CD14-positive monocyte (primary cell): ENCODE measurements around the gene NKPD1. TPM values are rescaled to one million over a fixed set of nuclear protein-coding genes. Genes with fewer than 3 reads are reported as not detected.

Experiments
- DNase-seq, 3 donors: peaks; one replicate each; pipeline ENCODE4 v3.0.0-alpha.2; 2011 to 2022
- H2AFZ ChIP-seq: 2 replicates; pipeline ENCODE4 v1.6.0; 2012; ENCODE audit warnings: mild to moderate bottlenecking, low read depth, low read length, inconsistent platforms; ENCODE audit not compliant: insufficient read depth, poor library complexity, severe bottlenecking
- H3K27ac ChIP-seq, 2 donors: 1 replicate in 1 of 2; 2 replicates in 1 of 2; pipeline ENCODE4 v1.5.1; 2012 to 2013; ENCODE audit warnings: low read length in 2 of 2, control low read depth in 1 of 2, inconsistent platforms in 1 of 2, low read depth in 1 of 2, mild to moderate bottlenecking in 1 of 2
- H3K27me3 ChIP-seq, 2 donors: one replicate each; pipeline versions ENCODE4 v1.6.0 to v1.6.1; 2011 to 2013; ENCODE audit warnings: low read length in 2 of 2; ENCODE audit not compliant: control insufficient read depth in 2 of 2, insufficient read depth in 2 of 2
- H3K36me3 ChIP-seq, 2 donors: replicated peaks in 1 of 2; 1 replicate in 1 of 2; 2 replicates in 1 of 2; pipeline versions ENCODE4 v1.5.1 to v1.6.1; 2012 to 2013; ENCODE audit warnings: low read length in 2 of 2, control low read depth in 1 of 2, inconsistent platforms in 1 of 2, mild to moderate bottlenecking in 1 of 2; ENCODE audit not compliant: insufficient read depth in 2 of 2, control insufficient read depth in 1 of 2
- H3K4me1 ChIP-seq, 2 donors: 1 replicate in 1 of 2; 2 replicates in 1 of 2; pipeline versions ENCODE4 v1.5.1 to v1.6.1; 2012 to 2013; ENCODE audit warnings: low read length in 2 of 2, control low read depth in 1 of 2, inconsistent platforms in 1 of 2, mild to moderate bottlenecking in 1 of 2, moderate library complexity in 1 of 2; ENCODE audit not compliant: insufficient read depth in 2 of 2, control insufficient read depth in 1 of 2
- H3K4me2 ChIP-seq: replicated peaks from 2 replicates; pipeline ENCODE3; 2012; ENCODE audit warnings: low read length, moderate library complexity, mild to moderate bottlenecking; ENCODE audit not compliant: poor library complexity, severe bottlenecking; ENCODE audit errors: extremely low read depth
- H3K4me3 ChIP-seq, 3 experiments: fragments of 200-600 bp in 1 of 3; sonication (generic) in 1 of 3; replicated peaks in 1 of 3; 1 replicate in 2 of 3; 2 replicates in 1 of 3; pipeline ENCODE4 v1.5.1; 2011 to 2013; ENCODE audit warnings: low read length in 3 of 3, mild to moderate bottlenecking in 3 of 3, control low read depth in 2 of 3, low read depth in 2 of 3, inconsistent platforms in 1 of 3, moderate library complexity in 1 of 3
- H3K79me2 ChIP-seq: 2 replicates; pipeline ENCODE4 v1.6.0; 2012; ENCODE audit warnings: mild to moderate bottlenecking, control low read depth, inconsistent platforms, low read length, moderate library complexity; ENCODE audit not compliant: insufficient read depth
- H3K9ac ChIP-seq: 2 replicates; pipeline ENCODE4 v1.6.0; 2017; ENCODE audit warnings: low read length, mild to moderate bottlenecking; ENCODE audit not compliant: insufficient read depth, poor library complexity, severe bottlenecking
- H3K9me3 ChIP-seq, 2 donors: replicated peaks in 1 of 2; 1 replicate in 1 of 2; 2 replicates in 1 of 2; pipeline versions ENCODE4 v1.5.1 to v1.6.1; 2012 to 2013; ENCODE audit warnings: low read length in 2 of 2, control low read depth in 1 of 2; ENCODE audit not compliant: control insufficient read depth in 1 of 2, insufficient read depth in 1 of 2
- H4K20me1 ChIP-seq: 2 replicates; pipeline ENCODE4 v1.6.0; 2012; ENCODE audit warnings: mild to moderate bottlenecking, low read length, control low read depth, moderate library complexity; ENCODE audit not compliant: insufficient read depth
- H3K27ac Mint-ChIP-seq, 7 donors: one replicate each; pipeline ENCODE4 v1.8.0; 2020; ENCODE audit warnings: mild to moderate bottlenecking in 7 of 7, mixed read lengths in 7 of 7, moderate library complexity in 6 of 7, inconsistent platforms in 2 of 7
- H3K27me3 Mint-ChIP-seq, 3 donors: one replicate each; pipeline ENCODE4 v1.8.0; 2021 to 2022; ENCODE audit warnings: low read depth in 3 of 3, mild to moderate bottlenecking in 3 of 3, mixed read lengths in 3 of 3, moderate library complexity in 3 of 3, inconsistent platforms in 1 of 3
- H3K36me3 Mint-ChIP-seq, 2 donors: one replicate each; pipeline ENCODE4 v1.8.0; 2020; ENCODE audit warnings: mixed read lengths in 2 of 2, inconsistent platforms in 1 of 2, mild to moderate bottlenecking in 1 of 2
- H3K4me1 Mint-ChIP-seq: one replicate; pipeline ENCODE4 v1.8.0; 2020; ENCODE audit warnings: mild to moderate bottlenecking, mixed read lengths
- H3K4me3 Mint-ChIP-seq, 2 donors: one replicate each; pipeline ENCODE4 v1.8.0; 2020; ENCODE audit warnings: mild to moderate bottlenecking in 2 of 2, mixed read lengths in 2 of 2, moderate library complexity in 1 of 2
- H3K9me3 Mint-ChIP-seq, 7 donors: one replicate each; pipeline ENCODE4 v1.8.0; 2020 to 2022; ENCODE audit warnings: mixed read lengths in 7 of 7, mild to moderate bottlenecking in 6 of 7, moderate library complexity in 6 of 7, inconsistent platforms in 2 of 7
- WGBS: methylation state at CpG from one replicate; pipeline ENCODE4 v1.1.5; 2013; ENCODE audit warnings: missing lambda C conversion rate; ENCODE audit not compliant: insufficient coverage; 5-methylcytosine and 5-hydroxymethylcytosine counted together
- intact Hi-C, 2 donors: fragments of 100-400 bp; cut with micrococcal nuclease; formaldehyde crosslinking; loops; one replicate each; pipeline versions ENCODE4 v1.15.0 to v1.15.1; 2023
- polyA plus RNA-seq, 3 donors: library from polyadenylated mRNA; depleted of rRNA in 1 of 3; unstranded in 2 of 3; stranded (reverse) in 1 of 3; fragments of 300-500 nt in 2 of 3; fragments of >200 nt in 1 of 3; fragmentation: Illumina TruSeq in 2 of 3; gene quantifications; 1 replicate in 2 of 3; 2 replicates in 1 of 3; pipeline ENCODE4 v1.2.3, GENCODE V29; 2012 to 2021
- TF ChIP-seq, protein P1 (sequence below): fragments of 200-600 bp; IDR thresholded peaks from one replicate; pipeline ENCODE4 v1.8.0; 2022; ENCODE audit warnings: antibody characterized with exemption, mild to moderate bottlenecking

Gene NKPD1
- polyA plus RNA-seq, 3 donors = 0.11 TPM; not detected in 2

GRCh38 chr19:45173816-45174215 lies 13.0 kb upstream of the NKPD1 start:
- H3K27ac Mint-ChIP-seq = no peak overlapping the region
- peaks cover 32% of the 10 kb centered on the region for H3K4me1 Mint-ChIP-seq
- H3K9me3 Mint-ChIP-seq = no peaks in the 10 kb centered on the region
- TF ChIP-seq, protein P1, sequence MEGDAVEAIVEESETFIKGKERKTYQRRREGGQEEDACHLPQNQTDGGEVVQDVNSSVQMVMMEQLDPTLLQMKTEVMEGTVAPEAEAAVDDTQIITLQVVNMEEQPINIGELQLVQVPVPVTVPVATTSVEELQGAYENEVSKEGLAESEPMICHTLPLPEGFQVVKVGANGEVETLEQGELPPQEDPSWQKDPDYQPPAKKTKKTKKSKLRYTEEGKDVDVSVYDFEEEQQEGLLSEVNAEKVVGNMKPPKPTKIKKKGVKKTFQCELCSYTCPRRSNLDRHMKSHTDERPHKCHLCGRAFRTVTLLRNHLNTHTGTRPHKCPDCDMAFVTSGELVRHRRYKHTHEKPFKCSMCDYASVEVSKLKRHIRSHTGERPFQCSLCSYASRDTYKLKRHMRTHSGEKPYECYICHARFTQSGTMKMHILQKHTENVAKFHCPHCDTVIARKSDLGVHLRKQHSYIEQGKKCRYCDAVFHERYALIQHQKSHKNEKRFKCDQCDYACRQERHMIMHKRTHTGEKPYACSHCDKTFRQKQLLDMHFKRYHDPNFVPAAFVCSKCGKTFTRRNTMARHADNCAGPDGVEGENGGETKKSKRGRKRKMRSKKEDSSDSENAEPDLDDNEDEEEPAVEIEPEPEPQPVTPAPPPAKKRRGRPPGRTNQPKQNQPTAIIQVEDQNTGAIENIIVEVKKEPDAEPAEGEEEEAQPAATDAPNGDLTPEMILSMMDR = no peak
- Histone ChIP-seq H2AFZ (no peak overlapping the region), H3K4me3 (no peak overlapping the region), H3K36me3 (no peaks in the 10 kb centered on the region), H3K9me3 (no peaks in the 10 kb centered on the region), H3K4me2 (no peak overlapping the region), H3K9ac (no peak overlapping the region), H3K79me2 (peaks cover 7% of the 10 kb centered on the region), H3K27ac (no peak overlapping the region), H3K4me1 (peaks cover 19 to 21% of the 10 kb centered on the region in 2 donors), H4K20me1 (no peaks in the 10 kb centered on the region), H3K27me3 (no peaks in the 10 kb centered on the region)
- WGBS = 80% methylated on average over 5 of the region's 12 CpGs
- H3K4me3 Mint-ChIP-seq = no peak overlapping the region
- peaks cover 0 to 2% of the 10 kb centered on the region in 2 donors for H3K36me3 Mint-ChIP-seq
- intact Hi-C loops = no loop called here
- peaks cover 0 to 1% (median 0%) of the 10 kb centered on the region in 3 donors for H3K27me3 Mint-ChIP-seq
- DNase-seq = peak in 1 of 3 donors; percentile 2

DNA sequence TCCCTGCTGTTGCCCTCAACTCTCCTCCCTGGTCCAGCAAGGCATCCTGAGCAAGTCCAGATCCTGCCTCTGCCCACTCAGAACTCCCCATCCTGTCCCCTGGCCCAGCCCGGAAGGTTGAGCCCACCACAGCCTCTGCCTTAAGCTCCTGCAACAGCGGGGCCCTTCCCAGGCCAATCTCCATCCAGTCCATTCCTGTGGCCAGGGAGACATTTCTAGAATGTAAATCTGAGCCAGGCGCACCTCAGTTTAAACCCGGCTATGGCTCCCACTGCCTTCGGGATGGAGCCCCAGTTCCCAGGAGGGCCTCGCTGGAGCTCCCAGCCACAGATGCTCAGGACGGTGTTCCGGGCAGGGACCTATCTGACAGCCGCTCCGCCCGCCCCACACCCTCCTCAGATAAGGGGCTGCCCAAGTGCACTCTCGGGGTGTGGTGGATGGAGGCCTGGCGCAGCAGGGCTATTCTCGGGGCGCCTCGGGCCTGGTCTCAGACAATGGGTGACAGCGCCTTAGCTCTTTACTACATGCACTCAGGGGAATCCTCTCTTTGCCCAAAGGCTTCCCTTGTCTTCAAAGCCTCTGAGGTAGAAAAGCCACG lies 11.9 kb upstream of the NKPD1 start:
- H3K4me1 ChIP-seq = peaks cover 18 to 20% of the 10 kb centered on the region in 2 donors

More for the DNA sequence above, 11.9 kb upstream of the NKPD1 start:
- H3K36me3 ChIP-seq = no peaks in the 10 kb centered on the region
- Mint-ChIP-seq H3K27me3 (peaks cover 0 to 1% (median 0%) of the 10 kb centered on the region in 3 donors), H3K4me3 (no peak overlapping the region), H3K27ac (peak overlapping the region in 1 of 7 donors; percentile 53), H3K36me3 (peaks cover 0 to 2% of the 10 kb centered on the region in 2 donors), H3K9me3 (no peaks in the 10 kb centered on the region), H3K4me1 (peaks cover 32% of the 10 kb centered on the region)
- H3K79me2 ChIP-seq = peaks cover 6% of the 10 kb centered on the region
- TF ChIP-seq, protein P1 = no peak
- H4K20me1 ChIP-seq = no peaks in the 10 kb centered on the region
- 93% methylated on average over 12 of the region's 18 CpGs for WGBS
- no peaks in the 10 kb centered on the region for H3K27me3 ChIP-seq
- no peak overlapping the region for H3K4me2 ChIP-seq
- H3K4me3 ChIP-seq = no peak overlapping the region
- intact Hi-C loops = no loop called here
- no peak overlapping the region for H3K27ac ChIP-seq
- H3K9me3 ChIP-seq = no peaks in the 10 kb centered on the region
- no peak overlapping the region for H2AFZ ChIP-seq
- peak in 1 of 3 donors; percentile 2 for DNase-seq
- no peak overlapping the region for H3K9ac ChIP-seq
